ENCODE results near the gene MANEAL.
"Not testable (repeated sequence)": the region's sequence is repeated elsewhere in the genome, so short reads cannot be mapped to it uniquely, and the experiment has no call there.

The MANEAL gene

GRCh38 chr1:37793773-37794371 lies at the start of gene MANEAL:
Gene MANEAL (plus strand): TSS chr1:37793847. CDS start chr1:37794183, 336 bp downstream.
- DNase-seq (ENCODE audit: low read depth, low spot score): no peak
- H3K27ac ChIP-seq: no peak within 1 kb of the TSS

GRCh38 chr1:37746806-37747205 lies 46.8 kb upstream of the MANEAL start:
- DNase-seq (ENCODE audit: low read depth, low spot score): no peak

GRCh38 chr1:37748565-37748964 lies 45.1 kb upstream of the MANEAL start:
- DNase-seq (ENCODE audit: low read depth, low spot score): no peak
- H3K27ac ChIP-seq: no peak overlapping the region

More at GRCh38 chr1:37746806-37747205, 46.8 kb upstream of the MANEAL start:
- H3K27ac ChIP-seq: no peak overlapping the region

- no peak for DNase-seq (ENCODE audit: low read depth, low spot score)
- H3K27ac ChIP-seq: no peak overlapping the region
These were observed 41.4 kb upstream of the MANEAL start for GRCh38 chr1:37752213-37752582.

- no peak for DNase-seq (ENCODE audit: low read depth, low spot score)
- H3K27ac ChIP-seq: no peak overlapping the region
These were observed 40.8 kb upstream of the MANEAL start for GRCh38 chr1:37752583-37753471.

GRCh38 chr1:37753473-37754321 lies 40.0 kb upstream of the MANEAL start:
- DNase-seq (ENCODE audit: low read depth, low spot score): no peak
- no peak overlapping the region for H3K27ac ChIP-seq

- H3K27ac ChIP-seq: no peak overlapping the region
- peak; percentile 65 for DNase-seq (ENCODE audit: low read depth, low spot score)
These were observed 38.4 kb upstream of the MANEAL start for GRCh38 chr1:37755290-37755689.

- no peak overlapping the region for H3K27ac ChIP-seq
- no peak for DNase-seq (ENCODE audit: low read depth, low spot score)
These were observed 37.6 kb upstream of the MANEAL start for GRCh38 chr1:37755951-37756560.

GRCh38 chr1:37759451-37759850 lies 34.2 kb upstream of the MANEAL start:
- H3K27ac ChIP-seq: no peak overlapping the region
- no peak for DNase-seq (ENCODE audit: low read depth, low spot score)

GRCh38 chr1:37761416-37762095 lies 32.1 kb upstream of the MANEAL start:
- no peak overlapping the region for H3K27ac ChIP-seq
- no peak for DNase-seq (ENCODE audit: low read depth, low spot score)

- DNase-seq (ENCODE audit: low read depth, low spot score): no peak
- H3K27ac ChIP-seq: no peak overlapping the region
These were observed 31.1 kb upstream of the MANEAL start for GRCh38 chr1:37762516-37762915.

GRCh38 chr1:37763791-37764413 lies 29.7 kb upstream of the MANEAL start:
- H3K27ac ChIP-seq: no peak overlapping the region
- DNase-seq (ENCODE audit: low read depth, low spot score): no peak

GRCh38 chr1:37764414-37764825 lies 29.2 kb upstream of the MANEAL start:
- DNase-seq (ENCODE audit: low read depth, low spot score): no peak
- H3K27ac ChIP-seq: no peak overlapping the region

- no peak for DNase-seq (ENCODE audit: low read depth, low spot score)
- H3K27ac ChIP-seq: no peak within 1 kb of the TSS
These were observed 28.7 kb upstream of the MANEAL start, which contains the start of gene EPHA10 for GRCh38 chr1:37764888-37765441. Gene EPHA10 (minus strand): TSS chr1:37765120. CDS start chr1:37765066, 54 bp downstream.

GRCh38 chr1:37765916-37766664 lies 27.6 kb upstream of the MANEAL start:
- no peak for DNase-seq (ENCODE audit: low read depth, low spot score)
- H3K27ac ChIP-seq: no peak overlapping the region

- H3K27ac ChIP-seq: no peak overlapping the region
- no peak for DNase-seq (ENCODE audit: low read depth, low spot score)
These were observed 26.2 kb upstream of the MANEAL start for GRCh38 chr1:37767488-37767887.

- DNase-seq (ENCODE audit: low read depth, low spot score); H3K27ac ChIP-seq: not testable (repeated sequence)
These were observed 22.2 kb upstream of the MANEAL start for GRCh38 chr1:37771440-37771839.

- no peak overlapping the region for H3K27ac ChIP-seq
- no peak for DNase-seq (ENCODE audit: low read depth, low spot score)
These were observed 16.6 kb upstream of the MANEAL start for GRCh38 chr1:37776946-37777516.

All from epithelial cell of prostate (primary cell).